ENCODE measurements around the gene ZGPAT.

Gene ZGPAT

GRCh38 chr20:63703471-63703975 is 4.3 kb upstream of the ZGPAT start:
- ChIA-PET POLR2A (no interaction called here), CTCF (interaction anchor here (1.1 kb wide), 1 partner anchor 166 kb away, joined by 3 read pairs; no protein-coding TSS in a partner anchor)
- no peak for TF ChIP-seq CTCF (IDR thresholded peaks at IDR 0.05; ENCODE audit: control extremely low read depth, extremely low read depth, low read depth, missing control alignments)

DNA sequence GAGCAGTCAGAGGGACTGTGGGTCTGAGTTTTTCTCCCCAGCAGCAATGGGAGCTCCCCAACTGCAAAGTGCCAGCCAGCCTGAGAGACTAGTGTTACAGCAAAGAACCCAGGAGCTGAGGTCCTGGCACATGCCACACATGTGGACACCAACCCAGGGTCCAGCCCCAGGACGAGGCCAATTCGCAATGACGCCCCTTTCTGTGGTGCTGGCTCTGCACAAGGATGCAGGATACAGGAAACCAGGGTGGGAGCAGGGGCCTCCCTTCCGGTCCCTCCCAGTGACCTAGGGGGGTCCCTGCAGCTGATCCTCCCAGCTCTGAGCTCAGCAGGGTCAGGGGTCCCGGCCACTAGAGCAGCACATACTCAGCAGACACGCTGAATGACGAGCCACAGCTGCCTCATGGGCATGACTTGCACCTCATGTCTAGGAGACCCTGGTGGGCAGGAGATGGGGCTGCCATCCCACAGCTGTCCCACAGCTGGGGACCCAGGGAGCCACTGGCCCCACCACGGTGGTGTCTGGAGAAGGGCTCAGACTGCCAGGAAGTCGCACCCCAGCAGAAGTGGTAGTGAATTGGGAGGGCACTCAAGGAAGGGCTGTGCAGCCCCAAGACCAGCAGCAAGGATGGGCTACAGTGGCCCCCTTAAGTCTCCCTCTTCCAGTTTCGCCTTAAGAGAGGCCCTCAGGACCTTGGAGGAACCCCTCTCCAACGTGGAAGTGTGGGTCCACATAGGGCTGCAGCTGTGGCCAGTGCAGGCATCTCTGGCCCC is 3.7 kb upstream of the ZGPAT start:
- TF ChIP-seq CTCF (IDR thresholded peaks at IDR 0.05; ENCODE audit: control extremely low read depth, extremely low read depth, low read depth, missing control alignments): no peak

More at GRCh38 chr20:63703471-63703975, 4.3 kb upstream of the ZGPAT start:
- no peak for DNase-seq (ENCODE audit: extremely low spot score)

GRCh38 chr20:63704749-63705117 is 3.1 kb upstream of the ZGPAT start:
- no peak for DNase-seq (ENCODE audit: extremely low spot score)
- TF ChIP-seq CTCF (IDR thresholded peaks at IDR 0.05; ENCODE audit: control extremely low read depth, extremely low read depth, low read depth, missing control alignments): no peak
- ChIA-PET POLR2A (no interaction called here), CTCF (interaction anchor here (1.0 to 1.1 kb wide), 2 partner anchors 160 to 167 kb away, joined by 3 read pairs; partner anchors contain the start of gene TPD52L2)

More for the DNA sequence above, 3.7 kb upstream of the ZGPAT start:
- ChIA-PET POLR2A (no interaction called here), CTCF (interaction anchor here (1.0 to 1.1 kb wide), 2 partner anchors 161 to 167 kb away, joined by 3 read pairs; partner anchors contain the start of gene TPD52L2)
- peak; percentile 5 for DNase-seq (ENCODE audit: extremely low spot score)

- DNase-seq (ENCODE audit: extremely low spot score): peak; percentile 11
- POLR2A ChIA-PET: no interaction called here
- CTCF ChIA-PET: interaction anchor here (1.0 to 4.2 kb wide), 4 partner anchors 17 to 168 kb away, joined by 3 to 21 read pairs (median 4); partner anchors contain the start of genes PTK6 and TPD52L2
- no peak for TF ChIP-seq CTCF (IDR thresholded peaks at IDR 0.05; ENCODE audit: control extremely low read depth, extremely low read depth, low read depth, missing control alignments)
These were observed 2.4 kb upstream of the ZGPAT start for GRCh38 chr20:63705232-63706026.

DNA sequence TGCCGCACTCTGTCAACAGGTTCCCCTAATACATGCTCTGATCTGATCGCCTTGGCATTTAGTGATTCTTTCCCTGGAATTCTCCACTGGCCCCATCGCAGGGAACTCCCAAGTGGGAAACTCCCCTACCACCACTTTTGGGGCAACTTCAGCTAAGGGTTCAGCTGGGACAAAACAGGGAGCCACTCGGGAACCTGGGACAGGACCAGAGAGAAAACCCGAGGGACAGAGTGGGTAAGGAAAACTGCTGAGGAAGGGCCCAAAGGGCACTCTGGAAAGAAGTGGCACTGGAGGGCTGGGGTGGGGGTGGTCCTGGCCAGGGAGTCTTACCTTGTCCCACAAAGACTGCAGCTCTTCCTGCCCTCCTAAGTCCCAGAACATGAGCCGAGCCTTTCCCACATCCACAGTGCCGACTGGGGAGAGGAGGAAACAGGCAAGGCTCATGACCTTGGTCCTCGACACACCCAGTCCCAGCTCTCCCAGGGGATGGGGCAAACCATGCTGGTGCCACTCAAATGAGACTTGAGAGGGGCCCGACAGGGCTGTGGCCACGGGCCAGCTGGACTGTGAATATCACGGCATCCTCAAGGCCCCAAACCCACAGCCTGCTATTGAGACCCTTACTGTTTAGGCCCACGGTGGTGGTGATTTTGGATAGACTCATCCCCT is 1.7 kb upstream of the ZGPAT start:
- no peak for TF ChIP-seq CTCF (IDR thresholded peaks at IDR 0.05; ENCODE audit: control extremely low read depth, extremely low read depth, low read depth, missing control alignments)
- no peak for DNase-seq (ENCODE audit: extremely low spot score)
- CTCF ChIA-PET: interaction anchor here (1.2 to 4.2 kb wide), 5 partner anchors 16 to 169 kb away, joined by 3 to 21 read pairs (median 4); partner anchors contain the start of genes LIME1 and PTK6
- POLR2A ChIA-PET: interaction anchor here (0.6 kb wide), 1 partner anchor 18 kb away, joined by 8 read pairs; no protein-coding TSS in a partner anchor
